HEK293 (cell line): ENCODE measurements around the gene CMTM5.

Source experiments
- MYNN ChIP-seq: fragments of 450-650 bp; formaldehyde crosslinking; IDR thresholded peaks from 2 replicates; pipeline ENCODE4 v1.5.1; 2016; ENCODE audit warnings: missing biosample characterization, missing genetic modification characterization, borderline replicate concordance
- ZFP41 ChIP-seq: fragments of 450-650 bp; formaldehyde crosslinking; IDR thresholded peaks from 2 replicates; pipeline ENCODE4 v1.5.1; 2016; ENCODE audit warnings: missing biosample characterization, missing genetic modification characterization, borderline replicate concordance
- ZNF514 ChIP-seq: fragments of 450-650 bp; formaldehyde crosslinking; IDR thresholded peaks from 2 replicates; pipeline ENCODE4 v1.5.1; 2016; ENCODE audit warnings: missing biosample characterization, missing genetic modification characterization
- ZNF549 ChIP-seq: fragments of 450-650 bp; IDR thresholded peaks from 2 replicates; pipeline ENCODE4 v1.5.1; 2018; ENCODE audit warnings: missing biosample characterization, missing genetic modification characterization, mild to moderate bottlenecking, inconsistent platforms, moderate library complexity
- ZNF677 ChIP-seq: fragments of 450-650 bp; IDR thresholded peaks from 2 replicates; pipeline ENCODE4 v1.5.0; 2018; ENCODE audit warnings: missing biosample characterization, mild to moderate bottlenecking, missing genetic modification characterization, moderate library complexity
- ZNF776 ChIP-seq: fragments of 450-650 bp; formaldehyde crosslinking; IDR thresholded peaks from 2 replicates; pipeline ENCODE4 v1.5.0; 2017; ENCODE audit warnings: missing biosample characterization, missing genetic modification characterization, borderline replicate concordance
- ZNF830 ChIP-seq: fragments of 450-650 bp; IDR thresholded peaks from 2 replicates; pipeline ENCODE4 v1.5.0; 2018; ENCODE audit warnings: missing biosample characterization, missing genetic modification characterization, low read depth, mild to moderate bottlenecking, moderate library complexity
- TF ChIP-seq, protein P1 (sequence below): fragments of 450-650 bp; formaldehyde crosslinking; IDR thresholded peaks from 2 replicates; pipeline ENCODE4 v1.5.1; 2016; ENCODE audit warnings: missing biosample characterization, missing genetic modification characterization
- TF ChIP-seq, protein P2 (sequence below): fragments of 450-650 bp; formaldehyde crosslinking; IDR thresholded peaks from 2 replicates; pipeline ENCODE4 v1.5.1; 2016; ENCODE audit warnings: missing biosample characterization, missing genetic modification characterization, low read depth
- TF ChIP-seq, protein P3 (sequence below): sonication (generic); formaldehyde crosslinking; IDR thresholded peaks from 2 replicates; pipeline ENCODE4 v1.8.1; 2022; ENCODE audit warnings: mild to moderate bottlenecking, moderate library complexity, missing genetic modification reagents
- TF ChIP-seq, protein P4 (sequence below): fragments of 450-650 bp; formaldehyde crosslinking; IDR thresholded peaks from 2 replicates; pipeline ENCODE4 v1.5.1; 2016; ENCODE audit warnings: missing biosample characterization, missing genetic modification characterization

DNA sequence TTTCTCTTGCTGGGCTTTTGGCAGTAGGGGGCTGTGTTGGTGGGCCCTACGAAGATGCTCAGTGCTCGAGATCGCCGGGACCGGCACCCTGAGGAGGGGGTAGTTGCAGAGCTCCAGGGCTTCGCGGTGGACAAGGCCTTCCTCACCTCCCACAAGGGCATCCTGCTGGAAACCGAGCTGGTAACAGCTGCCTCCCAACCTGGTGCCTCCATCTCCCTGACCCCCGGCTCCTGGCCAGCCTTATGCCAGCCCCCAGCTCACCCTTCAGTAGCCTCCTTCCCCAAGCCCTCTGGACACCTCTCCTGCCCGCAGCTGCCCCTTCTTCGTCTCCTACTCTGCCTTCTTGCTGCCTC lies 328 bp downstream of the CMTM5 start:
- TF ChIP-seq, protein P1, sequence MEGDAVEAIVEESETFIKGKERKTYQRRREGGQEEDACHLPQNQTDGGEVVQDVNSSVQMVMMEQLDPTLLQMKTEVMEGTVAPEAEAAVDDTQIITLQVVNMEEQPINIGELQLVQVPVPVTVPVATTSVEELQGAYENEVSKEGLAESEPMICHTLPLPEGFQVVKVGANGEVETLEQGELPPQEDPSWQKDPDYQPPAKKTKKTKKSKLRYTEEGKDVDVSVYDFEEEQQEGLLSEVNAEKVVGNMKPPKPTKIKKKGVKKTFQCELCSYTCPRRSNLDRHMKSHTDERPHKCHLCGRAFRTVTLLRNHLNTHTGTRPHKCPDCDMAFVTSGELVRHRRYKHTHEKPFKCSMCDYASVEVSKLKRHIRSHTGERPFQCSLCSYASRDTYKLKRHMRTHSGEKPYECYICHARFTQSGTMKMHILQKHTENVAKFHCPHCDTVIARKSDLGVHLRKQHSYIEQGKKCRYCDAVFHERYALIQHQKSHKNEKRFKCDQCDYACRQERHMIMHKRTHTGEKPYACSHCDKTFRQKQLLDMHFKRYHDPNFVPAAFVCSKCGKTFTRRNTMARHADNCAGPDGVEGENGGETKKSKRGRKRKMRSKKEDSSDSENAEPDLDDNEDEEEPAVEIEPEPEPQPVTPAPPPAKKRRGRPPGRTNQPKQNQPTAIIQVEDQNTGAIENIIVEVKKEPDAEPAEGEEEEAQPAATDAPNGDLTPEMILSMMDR (tag by site-specific recombination), result no peak
- TF ChIP-seq, protein P2, sequence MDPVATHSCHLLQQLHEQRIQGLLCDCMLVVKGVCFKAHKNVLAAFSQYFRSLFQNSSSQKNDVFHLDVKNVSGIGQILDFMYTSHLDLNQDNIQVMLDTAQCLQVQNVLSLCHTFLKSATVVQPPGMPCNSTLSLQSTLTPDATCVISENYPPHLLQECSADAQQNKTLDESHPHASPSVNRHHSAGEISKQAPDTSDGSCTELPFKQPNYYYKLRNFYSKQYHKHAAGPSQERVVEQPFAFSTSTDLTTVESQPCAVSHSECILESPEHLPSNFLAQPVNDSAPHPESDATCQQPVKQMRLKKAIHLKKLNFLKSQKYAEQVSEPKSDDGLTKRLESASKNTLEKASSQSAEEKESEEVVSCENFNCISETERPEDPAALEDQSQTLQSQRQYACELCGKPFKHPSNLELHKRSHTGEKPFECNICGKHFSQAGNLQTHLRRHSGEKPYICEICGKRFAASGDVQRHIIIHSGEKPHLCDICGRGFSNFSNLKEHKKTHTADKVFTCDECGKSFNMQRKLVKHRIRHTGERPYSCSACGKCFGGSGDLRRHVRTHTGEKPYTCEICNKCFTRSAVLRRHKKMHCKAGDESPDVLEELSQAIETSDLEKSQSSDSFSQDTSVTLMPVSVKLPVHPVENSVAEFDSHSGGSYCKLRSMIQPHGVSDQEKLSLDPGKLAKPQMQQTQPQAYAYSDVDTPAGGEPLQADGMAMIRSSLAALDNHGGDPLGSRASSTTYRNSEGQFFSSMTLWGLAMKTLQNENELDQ (tag by site-specific recombination), result no peak
- TF ChIP-seq ZNF549 (tag by site-specific recombination), result no peak
- TF ChIP-seq ZNF677 (tag by site-specific recombination), result no peak
- TF ChIP-seq ZNF514 (tag by site-specific recombination), result no peak
- TF ChIP-seq, protein P3, sequence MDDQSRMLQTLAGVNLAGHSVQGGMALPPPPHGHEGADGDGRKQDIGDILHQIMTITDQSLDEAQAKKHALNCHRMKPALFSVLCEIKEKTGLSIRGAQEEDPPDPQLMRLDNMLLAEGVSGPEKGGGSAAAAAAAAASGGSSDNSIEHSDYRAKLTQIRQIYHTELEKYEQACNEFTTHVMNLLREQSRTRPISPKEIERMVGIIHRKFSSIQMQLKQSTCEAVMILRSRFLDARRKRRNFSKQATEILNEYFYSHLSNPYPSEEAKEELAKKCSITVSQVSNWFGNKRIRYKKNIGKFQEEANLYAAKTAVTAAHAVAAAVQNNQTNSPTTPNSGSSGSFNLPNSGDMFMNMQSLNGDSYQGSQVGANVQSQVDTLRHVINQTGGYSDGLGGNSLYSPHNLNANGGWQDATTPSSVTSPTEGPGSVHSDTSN, result no peak
- no peak for TF ChIP-seq ZNF830 (tag by site-specific recombination)
- TF ChIP-seq ZNF776 (tag by site-specific recombination), result no peak
- TF ChIP-seq, protein P4, sequence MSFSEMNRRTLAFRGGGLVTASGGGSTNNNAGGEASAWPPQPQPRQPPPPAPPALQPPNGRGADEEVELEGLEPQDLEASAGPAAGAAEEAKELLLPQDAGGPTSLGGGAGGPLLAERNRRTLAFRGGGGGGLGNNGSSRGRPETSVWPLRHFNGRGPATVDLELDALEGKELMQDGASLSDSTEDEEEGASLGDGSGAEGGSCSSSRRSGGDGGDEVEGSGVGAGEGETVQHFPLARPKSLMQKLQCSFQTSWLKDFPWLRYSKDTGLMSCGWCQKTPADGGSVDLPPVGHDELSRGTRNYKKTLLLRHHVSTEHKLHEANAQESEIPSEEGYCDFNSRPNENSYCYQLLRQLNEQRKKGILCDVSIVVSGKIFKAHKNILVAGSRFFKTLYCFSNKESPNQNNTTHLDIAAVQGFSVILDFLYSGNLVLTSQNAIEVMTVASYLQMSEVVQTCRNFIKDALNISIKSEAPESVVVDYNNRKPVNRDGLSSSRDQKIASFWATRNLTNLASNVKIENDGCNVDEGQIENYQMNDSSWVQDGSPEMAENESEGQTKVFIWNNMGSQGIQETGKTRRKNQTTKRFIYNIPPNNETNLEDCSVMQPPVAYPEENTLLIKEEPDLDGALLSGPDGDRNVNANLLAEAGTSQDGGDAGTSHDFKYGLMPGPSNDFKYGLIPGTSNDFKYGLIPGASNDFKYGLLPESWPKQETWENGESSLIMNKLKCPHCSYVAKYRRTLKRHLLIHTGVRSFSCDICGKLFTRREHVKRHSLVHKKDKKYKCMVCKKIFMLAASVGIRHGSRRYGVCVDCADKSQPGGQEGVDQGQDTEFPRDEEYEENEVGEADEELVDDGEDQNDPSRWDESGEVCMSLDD (tag by site-specific recombination), result no peak
- no peak for TF ChIP-seq MYNN (tag by site-specific recombination)
- no peak for TF ChIP-seq ZFP41 (tag by site-specific recombination)
